Measurements from ENCODE around the gene EDIL3.

The EDIL3 gene

GRCh38 chr5:83946516-83946915 lies 438.2 kb downstream of the EDIL3 start:
- DNase-seq, result no peak

GRCh38 chr5:83942155-83942554 lies 442.5 kb downstream of the EDIL3 start:
- DNase-seq, result no peak

- DNase-seq, result no peak
These were observed 446.8 kb downstream of the EDIL3 start for GRCh38 chr5:83937837-83938236.

- no peak for DNase-seq
These were observed 452.7 kb downstream of the EDIL3 start for GRCh38 chr5:83931969-83932368.

DNA sequence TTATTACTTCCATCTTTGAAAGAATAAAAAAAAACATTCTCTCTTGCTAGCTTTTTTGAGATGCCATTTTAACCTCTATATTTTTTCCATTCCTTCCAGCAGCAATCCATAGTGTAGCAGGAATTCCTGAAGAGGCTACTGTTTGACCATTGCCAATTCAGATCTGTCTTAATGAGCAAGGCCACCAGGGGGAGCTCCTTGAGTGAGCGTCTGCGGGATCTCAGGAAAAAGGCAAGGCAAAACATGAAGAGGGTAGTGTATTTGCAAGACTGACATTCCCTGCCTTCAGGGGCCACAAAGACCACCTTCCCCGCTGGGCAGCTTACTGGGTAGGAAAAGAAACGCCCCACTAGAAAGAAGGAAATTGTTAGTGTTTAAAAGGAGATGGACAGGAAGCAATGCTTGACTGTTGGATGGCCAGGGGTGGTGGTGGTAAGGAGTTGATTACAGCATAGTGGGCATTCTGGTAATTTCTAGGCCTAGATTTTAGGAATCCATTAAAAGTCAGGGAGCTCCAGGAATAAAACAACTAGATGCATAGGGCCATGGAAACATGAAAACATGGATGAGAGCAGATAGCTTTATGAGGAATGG lies 457.4 kb downstream of the EDIL3 start:
- DNase-seq, result peak; percentile 2

DNA sequence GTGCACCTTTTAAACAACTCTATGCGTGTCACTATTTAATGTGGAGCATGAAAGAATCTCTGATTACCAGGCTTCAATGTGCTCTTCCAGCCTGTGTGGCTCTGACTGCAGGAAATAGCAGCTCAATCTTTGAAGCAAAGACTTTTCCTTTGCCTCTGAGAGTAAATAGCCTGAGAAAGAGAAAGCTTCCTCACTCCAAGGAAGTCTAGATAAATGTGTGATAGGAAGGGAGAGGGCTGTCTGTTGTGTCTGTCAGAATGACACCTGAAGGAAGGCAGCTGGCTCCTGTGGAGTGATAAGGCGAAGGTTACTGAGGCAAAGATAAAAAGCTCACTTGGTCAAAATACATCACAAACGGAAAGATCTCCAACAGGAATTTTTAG lies 458.7 kb downstream of the EDIL3 start:
- DNase-seq, result no peak

GRCh38 chr5:83925321-83925954 lies 459.2 kb downstream of the EDIL3 start:
- DNase-seq, result no peak

DNA sequence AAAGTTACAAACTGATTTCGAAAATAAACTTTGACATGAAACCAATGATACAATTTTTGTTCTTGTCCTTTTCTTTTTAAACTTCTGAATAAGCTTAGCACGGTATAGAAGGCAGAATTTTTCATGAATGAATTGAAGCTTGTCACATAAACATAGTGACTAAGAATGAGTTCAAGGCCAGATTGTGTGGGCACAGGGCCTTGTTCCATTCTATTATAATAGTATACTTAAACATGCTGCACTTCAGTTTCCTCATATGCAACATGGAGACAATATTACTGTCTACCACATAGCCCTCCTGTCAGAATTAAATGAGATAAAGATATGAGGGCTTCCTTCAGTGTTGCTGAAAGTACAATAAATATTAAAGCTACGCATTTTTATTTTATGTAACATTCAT lies 459.8 kb downstream of the EDIL3 start:
- DNase-seq, result no peak

DNA sequence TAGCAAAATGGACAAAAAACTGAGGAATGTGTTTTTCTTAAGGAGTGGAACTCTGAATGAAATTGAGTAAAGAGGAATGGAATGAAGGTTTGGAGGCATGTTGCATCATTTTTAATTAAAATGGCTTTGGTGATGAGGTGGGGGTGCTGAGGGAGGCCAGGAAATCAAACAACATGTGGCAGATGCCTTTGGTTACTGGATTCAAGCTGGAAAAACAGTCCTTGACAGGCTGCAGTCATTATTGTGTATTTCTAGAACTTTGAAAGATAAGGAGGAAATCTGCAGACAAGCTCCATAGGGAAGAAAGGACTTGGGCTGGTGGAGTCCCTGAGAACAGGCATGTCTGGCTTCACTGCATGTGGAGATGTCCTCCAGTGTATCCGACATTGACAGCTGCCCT lies 460.5 kb downstream of the EDIL3 start:
- DNase-seq, result no peak

DNA sequence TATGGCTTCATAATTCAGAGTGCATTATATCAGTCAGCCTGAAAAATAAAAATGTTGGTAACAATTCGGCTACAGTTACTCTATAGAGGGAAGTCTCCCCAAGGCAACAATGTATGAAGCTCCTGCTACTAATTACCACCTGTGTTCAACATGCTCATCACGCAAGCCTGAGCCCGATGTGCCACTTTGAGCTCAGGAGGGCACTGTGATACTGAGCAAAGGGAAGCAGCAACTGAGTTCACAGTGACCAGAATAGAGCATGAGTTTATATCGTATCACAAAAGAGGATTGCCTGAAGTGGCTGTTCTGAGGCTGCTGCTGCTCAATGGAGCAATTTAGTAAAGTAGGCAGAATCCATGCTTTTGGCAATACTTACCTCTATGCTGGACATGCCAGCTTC lies 462.0 kb downstream of the EDIL3 start:
- DNase-seq, result no peak

GRCh38 chr5:83921666-83922193 lies 462.9 kb downstream of the EDIL3 start:
- no peak for DNase-seq

- no peak for DNase-seq
These were observed 465.3 kb downstream of the EDIL3 start for GRCh38 chr5:83919071-83920041.

DNA sequence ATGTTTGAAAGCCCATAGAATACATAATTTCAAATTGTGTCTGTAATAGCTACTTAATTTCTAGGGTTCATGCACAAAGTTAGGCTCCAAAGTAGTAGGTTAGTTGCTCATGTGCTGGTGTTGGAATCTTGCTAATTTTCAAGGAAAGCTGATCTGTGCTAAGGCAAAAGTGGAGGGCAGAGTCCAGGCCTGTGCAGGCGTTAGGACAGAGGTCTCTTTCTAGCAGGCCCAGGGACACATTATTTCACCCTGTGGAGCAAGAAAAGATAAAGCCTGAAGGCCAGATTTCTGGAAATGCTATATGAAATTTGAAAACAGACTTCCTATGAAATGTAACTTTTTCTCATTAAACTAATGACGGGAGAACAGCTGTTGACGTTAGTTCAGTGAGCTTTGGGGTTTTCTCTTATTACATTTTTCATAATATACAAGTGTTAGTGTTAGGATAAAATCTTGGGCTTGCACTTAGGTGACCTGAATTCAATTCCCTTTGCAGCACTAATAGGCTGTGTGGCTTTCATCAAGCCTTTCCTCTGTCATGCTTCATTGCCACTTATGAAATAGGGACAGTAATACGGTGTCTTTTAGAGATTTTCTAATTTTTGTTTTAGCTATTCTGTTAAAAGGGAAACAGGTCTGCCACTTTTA lies 467.3 kb downstream of the EDIL3 start:
- DNase-seq, result no peak

GRCh38 chr5:83914662-83915418 lies 469.8 kb downstream of the EDIL3 start:
- no peak for DNase-seq

DNA sequence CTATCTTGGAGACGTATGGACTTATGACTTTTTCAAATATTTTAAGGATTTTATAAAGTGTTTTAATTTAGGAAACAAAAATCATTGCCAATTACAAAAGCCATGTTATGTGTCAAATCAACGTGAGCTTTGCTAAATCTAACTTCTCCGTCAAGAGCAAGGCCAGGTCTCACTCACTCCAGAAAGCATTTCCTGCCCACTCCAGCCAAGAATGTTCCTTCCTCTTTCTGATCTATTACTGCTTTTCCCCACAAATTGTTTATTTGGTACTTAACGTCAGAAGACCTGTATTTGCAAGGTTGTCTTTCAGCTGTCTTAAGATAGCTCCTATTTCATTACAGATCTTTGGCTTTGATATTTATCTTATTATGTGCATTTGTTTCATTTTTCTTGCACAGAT lies 470.5 kb downstream of the EDIL3 start:
- DNase-seq, result no peak

DNA sequence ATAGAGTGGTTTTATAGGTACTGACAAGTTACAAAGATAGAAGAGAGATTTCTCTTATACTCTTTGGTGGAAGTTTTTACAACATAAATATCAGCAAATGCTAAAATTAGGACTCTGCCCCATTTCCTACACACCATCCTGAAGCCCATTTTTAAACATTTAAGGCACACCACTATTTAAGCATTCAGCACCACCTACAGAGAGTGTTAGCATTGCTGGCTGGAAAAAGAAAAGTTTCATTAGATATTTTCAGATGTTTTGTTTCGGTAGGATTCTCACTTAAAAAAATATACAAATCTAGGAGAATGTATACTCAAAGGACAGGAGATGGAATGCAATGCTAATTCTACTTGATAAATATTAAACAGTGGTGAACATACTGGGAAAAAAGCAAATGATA lies 471.1 kb downstream of the EDIL3 start:
- DNase-seq, result no peak

- no peak for DNase-seq
These were observed 473.2 kb downstream of the EDIL3 start for GRCh38 chr5:83911367-83911919.

GRCh38 chr5:83900306-83900705 lies 484.4 kb downstream of the EDIL3 start:
- no peak for DNase-seq

GRCh38 chr5:83899326-83899970 lies 485.2 kb downstream of the EDIL3 start:
- DNase-seq, result no peak

- DNase-seq, result no peak
These were observed 488.8 kb downstream of the EDIL3 start for GRCh38 chr5:83895860-83896259.

GRCh38 chr5:83891261-83891660 lies 493.4 kb downstream of the EDIL3 start:
- no peak for DNase-seq

Data from effector CD8-positive, alpha-beta T cell (primary cell).